AG08396 (cell line): ENCODE data around the gene NDUFA5.

ENCODE experiments used
- DNase-seq: peaks from one replicate; pipeline ENCODE4 v3.0.0; 2012; ENCODE audit warnings: low spot score, mixed read lengths

NDUFA5 gene

GRCh38 chr7:123557398-123558288 lies at the start of gene NDUFA5:
Gene NDUFA5 (minus strand): TSS chr7:123557818. CDS start chr7:123557795, 23 bp downstream.
- DNase-seq: peak; percentile 92

GRCh38 chr7:123604739-123605138 lies 47.1 kb upstream of the NDUFA5 start:
- no peak for DNase-seq

GRCh38 chr7:123602648-123603047 lies 45.0 kb upstream of the NDUFA5 start:
- DNase-seq: no peak

- no peak for DNase-seq
Measured at GRCh38 chr7:123601530-123601929, 43.9 kb upstream of the NDUFA5 start, which contains the start of gene ASB15. Gene ASB15 (plus strand): TSS chr7:123601821. CDS start chr7:123614503, 12,682 bp downstream.

GRCh38 chr7:123600876-123601275 lies 43.3 kb upstream of the NDUFA5 start:
- DNase-seq: no peak

GRCh38 chr7:123599766-123600165 lies 42.1 kb upstream of the NDUFA5 start:
- DNase-seq: no peak

- DNase-seq: no peak
Measured at GRCh38 chr7:123598657-123599056, 41.0 kb upstream of the NDUFA5 start.

- no peak for DNase-seq
Measured at GRCh38 chr7:123594813-123595241, 37.2 kb upstream of the NDUFA5 start.

- DNase-seq: no peak
Measured at GRCh38 chr7:123588376-123588775, 30.8 kb upstream of the NDUFA5 start.

- no peak for DNase-seq
Measured at GRCh38 chr7:123583821-123584220, 26.2 kb upstream of the NDUFA5 start.

GRCh38 chr7:123581162-123581459 lies 23.5 kb upstream of the NDUFA5 start:
- no peak for DNase-seq

- peak; percentile 32 for DNase-seq
Measured at GRCh38 chr7:123580406-123581161, 23.0 kb upstream of the NDUFA5 start.

GRCh38 chr7:123579416-123579815 lies 21.8 kb upstream of the NDUFA5 start:
- no peak for DNase-seq

GRCh38 chr7:123573896-123574467 lies 16.4 kb upstream of the NDUFA5 start:
- no peak for DNase-seq

- DNase-seq: no peak
Measured at GRCh38 chr7:123573341-123573740, 15.7 kb upstream of the NDUFA5 start.

GRCh38 chr7:123571684-123572083 lies 14.1 kb upstream of the NDUFA5 start:
- DNase-seq: no peak

GRCh38 chr7:123571187-123571586 lies 13.6 kb upstream of the NDUFA5 start:
- DNase-seq: no peak

GRCh38 chr7:123570390-123571182 lies 13.0 kb upstream of the NDUFA5 start:
- no peak for DNase-seq

GRCh38 chr7:123569352-123570010 lies 11.9 kb upstream of the NDUFA5 start:
- no peak for DNase-seq

- DNase-seq: no peak
Measured at GRCh38 chr7:123562121-123562520, 4.5 kb upstream of the NDUFA5 start.

- DNase-seq: no peak
Measured at GRCh38 chr7:123558289-123558874, 764 bp upstream of the NDUFA5 start.
